Limb (tissue), 2 donors: ENCODE data around the gene BET1L.
A peak's percentile ranks its signal among the peaks of the same experiment; 100 is the strongest.

Experiments used
- DNase-seq, 2 donors: peaks; one replicate each; pipeline ENCODE4 v3.0.0-alpha.2; 2016; ENCODE audit errors: extremely low spot score in 2 of 2

The BET1L gene

GRCh38 chr11:210122-210802, 3.1 kb upstream of the BET1L start:
- DNase-seq: no peak

- peak in 1 of 2 donors; percentile 34 for DNase-seq
These were observed 2.3 kb upstream of the BET1L start for GRCh38 chr11:209275-210121.

- DNase-seq: no peak
These were observed 1.7 kb upstream of the BET1L start for GRCh38 chr11:208917-209260.

- peak; percentile 77 to 87 for DNase-seq
These were observed 1.1 kb upstream of the BET1L start for GRCh38 chr11:208181-208916.

- DNase-seq: no peak
These were observed 623 bp upstream of the BET1L start for GRCh38 chr11:207863-208180.

GRCh38 chr11:206526-207207, 532 bp downstream of the BET1L start:
- DNase-seq: peak in 1 of 2 donors; percentile 35

GRCh38 chr11:206002-206384, 1.2 kb downstream of the BET1L start:
- DNase-seq: no peak

- no peak for DNase-seq
These were observed 1.8 kb downstream of the BET1L start for GRCh38 chr11:205221-206001.

GRCh38 chr11:204587-205109, 2.6 kb downstream of the BET1L start:
- DNase-seq: peak in 1 of 2 donors; percentile 31

GRCh38 chr11:203945-204586, 3.1 kb downstream of the BET1L start:
- DNase-seq: peak in 1 of 2 donors; percentile 18

GRCh38 chr11:203056-203944, 3.9 kb downstream of the BET1L start:
- peak in 1 of 2 donors; percentile 14 for DNase-seq

GRCh38 chr11:202490-202889, 4.7 kb downstream of the BET1L start:
- no peak for DNase-seq

- no peak for DNase-seq
These were observed 5.2 kb downstream of the BET1L start for GRCh38 chr11:201966-202365.

- no peak for DNase-seq
These were observed 6.8 kb downstream of the BET1L start for GRCh38 chr11:200224-201003.

GRCh38 chr11:199782-200181, 7.4 kb downstream of the BET1L start:
- DNase-seq: no peak

- no peak for DNase-seq
These were observed 8.1 kb downstream of the BET1L start for GRCh38 chr11:199004-199581.

- no peak for DNase-seq
These were observed 8.9 kb downstream of the BET1L start for GRCh38 chr11:198236-198806.

- DNase-seq: no peak
These were observed 9.4 kb downstream of the BET1L start for GRCh38 chr11:197741-198235.
